GM21825 (cell line): ENCODE results near the gene PIGL.
A peak's percentile ranks its signal among the peaks of the same experiment; 100 is the strongest.
"Not testable (repeated sequence)": the region's sequence is repeated elsewhere in the genome, so short reads cannot be mapped to it uniquely, and the experiment has no call there.

Experiments used
- ATAC-seq: cut with Tn5 transposase; IDR thresholded peaks from one replicate; pipeline ENCODE4 v1.9.1; 2021; ENCODE audit warnings: mild to moderate bottlenecking, moderate library complexity; ENCODE audit not compliant: unreplicated experiment

PIGL gene

GRCh38 chr17:16273499-16273898 lies 56.5 kb downstream of the PIGL start:
- ATAC-seq = no peak

- no peak for ATAC-seq
Measured at GRCh38 chr17:16273929-16274339, 56.9 kb downstream of the PIGL start.

- ATAC-seq = no peak
Measured at GRCh38 chr17:16275024-16275423, 58.0 kb downstream of the PIGL start.

DNA sequence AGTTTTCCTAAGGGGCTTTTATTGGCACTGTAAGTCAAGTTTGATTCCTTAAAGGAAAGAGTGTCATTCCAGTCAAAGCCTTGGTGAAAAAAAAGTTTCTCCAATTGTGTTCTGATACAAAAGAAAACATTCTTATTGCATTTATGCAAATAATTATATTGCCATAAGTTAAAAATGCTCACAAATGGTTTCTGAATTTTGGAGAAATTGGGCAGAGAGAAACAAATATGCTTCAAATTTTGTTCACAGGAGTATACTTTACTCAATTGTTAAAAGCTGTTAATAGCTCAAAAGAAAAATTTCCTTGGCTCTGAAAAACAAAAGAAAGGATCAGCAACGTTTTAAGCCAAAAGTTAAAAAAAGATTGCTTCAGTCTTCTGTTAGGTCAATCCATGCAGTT lies 60.2 kb downstream of the PIGL start:
- no peak for ATAC-seq

GRCh38 chr17:16281351-16281750 lies 64.3 kb downstream of the PIGL start:
- ATAC-seq = no peak

GRCh38 chr17:16282522-16282921 lies 65.5 kb downstream of the PIGL start:
- ATAC-seq = no peak

DNA sequence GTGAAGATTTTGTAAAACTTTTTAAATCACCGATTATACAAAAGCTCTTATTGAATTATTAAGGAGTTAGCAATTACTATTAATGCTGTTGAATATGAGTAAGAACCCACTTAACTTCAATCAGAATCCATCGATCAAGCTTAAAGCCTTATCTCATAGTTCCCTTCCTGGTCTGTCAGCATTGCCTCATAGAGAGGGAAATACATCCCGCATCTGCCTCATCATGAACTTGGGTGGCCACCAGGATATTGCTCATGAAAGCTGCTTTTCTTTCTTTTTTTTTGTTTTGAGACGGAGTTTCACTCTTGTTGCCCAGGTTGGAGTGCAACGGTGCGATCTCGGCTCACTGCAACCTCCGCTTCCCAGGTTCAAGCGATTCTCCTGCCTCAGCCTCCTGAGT lies 66.7 kb downstream of the PIGL start:
- no peak for ATAC-seq

DNA sequence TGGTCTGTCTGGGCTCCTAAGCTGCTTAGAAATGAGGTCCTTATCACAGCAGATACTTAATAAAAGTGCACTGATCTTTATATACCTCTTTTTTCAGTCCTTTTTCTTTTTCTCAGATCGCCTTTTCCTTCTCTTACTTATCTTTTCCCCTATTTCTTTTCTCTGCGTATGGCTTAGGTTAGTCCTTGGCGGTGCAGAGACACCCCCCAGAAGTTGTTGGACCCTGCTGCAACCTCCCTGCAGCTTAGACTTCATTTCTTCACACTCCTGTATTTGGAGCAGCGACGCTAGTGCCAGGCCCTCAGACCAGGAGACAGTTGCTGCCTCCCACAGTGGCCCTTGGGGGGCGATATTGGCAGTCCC lies 68.6 kb downstream of the PIGL start:
- no peak for ATAC-seq

DNA sequence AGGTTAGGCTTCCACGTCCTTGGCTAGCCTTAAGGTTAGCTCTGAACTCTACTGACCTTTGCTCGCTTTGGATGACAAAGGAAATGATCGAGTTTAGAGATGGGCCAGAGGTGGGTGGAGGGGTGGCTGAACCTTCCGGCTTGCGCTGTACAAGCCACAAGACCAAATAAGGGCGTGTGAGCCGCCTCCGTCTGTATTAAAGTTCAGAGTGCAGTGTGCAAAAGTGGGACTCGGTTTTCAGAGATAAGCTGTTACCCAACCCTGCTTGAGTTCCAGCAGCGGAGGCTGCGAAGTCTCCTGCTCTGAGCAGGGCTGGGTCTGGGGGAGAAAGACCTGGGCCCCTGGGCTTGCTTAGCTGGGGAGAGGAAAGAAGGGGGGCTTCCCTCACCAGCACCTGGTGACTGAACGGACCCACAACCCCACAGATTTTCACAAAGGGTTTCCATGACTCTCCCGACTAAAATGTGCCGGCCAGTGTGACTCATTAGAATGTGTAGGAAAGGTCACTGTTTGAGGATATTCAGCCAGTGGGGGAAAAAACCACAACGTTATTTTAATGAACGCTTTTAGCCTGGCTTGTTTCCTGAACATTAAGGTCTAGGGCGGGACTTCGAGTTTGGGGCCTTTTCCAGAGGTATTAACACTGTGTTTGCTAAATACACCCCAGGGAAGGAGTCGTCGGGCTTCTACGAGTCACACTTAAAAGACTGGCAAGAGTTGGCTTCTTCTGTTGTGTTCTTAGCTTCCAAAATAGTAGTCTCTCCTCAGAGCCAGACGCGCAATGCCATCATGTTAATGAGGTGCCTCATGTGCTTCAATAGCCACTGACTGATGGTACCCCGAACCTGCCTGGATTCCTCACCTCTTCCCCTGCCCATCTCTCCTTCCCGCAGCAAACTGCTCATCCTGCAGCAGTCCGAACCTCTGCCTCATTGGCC lies 69.3 kb downstream of the PIGL start:
- ATAC-seq = peak; percentile 78

GRCh38 chr17:16286947-16287562 lies 70.0 kb downstream of the PIGL start:
- ATAC-seq = peak; percentile 50

GRCh38 chr17:16287563-16288027 lies 70.6 kb downstream of the PIGL start:
- ATAC-seq = peak; percentile 23

DNA sequence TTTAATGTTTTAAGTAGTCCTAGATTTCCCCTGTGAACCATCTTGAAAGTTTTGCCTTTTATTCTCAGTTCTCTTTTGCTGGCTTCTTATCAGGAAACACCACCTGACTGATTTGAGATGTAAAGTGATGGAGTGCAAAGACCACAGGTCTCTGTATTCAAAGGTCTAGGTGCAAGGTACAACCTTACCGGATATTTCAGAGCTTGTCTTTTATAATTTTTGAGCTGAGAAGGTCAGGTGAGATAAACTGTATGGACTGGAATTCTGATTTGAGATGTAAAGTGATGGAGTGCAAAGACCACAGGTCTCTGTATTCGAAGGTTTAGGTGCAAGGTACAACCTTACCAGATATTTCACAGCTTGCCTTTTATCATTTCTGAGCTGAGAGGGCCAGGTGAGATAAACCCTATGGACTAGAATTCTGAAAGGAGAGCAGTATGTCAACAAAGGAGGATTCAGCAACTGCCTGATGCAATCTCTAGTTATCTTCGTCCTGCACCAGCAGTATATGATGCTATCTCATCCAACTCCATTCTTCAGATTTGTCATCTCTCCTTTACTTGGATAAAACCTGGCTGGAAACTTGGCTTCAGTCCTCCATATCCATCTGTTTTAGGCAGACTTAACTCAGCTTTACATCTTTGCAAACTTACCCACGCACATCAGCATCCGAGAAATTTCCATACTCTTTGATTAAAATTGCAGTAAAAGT lies 72.0 kb downstream of the PIGL start:
- no peak for ATAC-seq

- ATAC-seq = no peak
Measured at GRCh38 chr17:16293931-16294330, 76.9 kb downstream of the PIGL start.

- ATAC-seq = no peak
Measured at GRCh38 chr17:16294560-16294959, 77.5 kb downstream of the PIGL start.

- not testable (repeated sequence) for ATAC-seq
Measured at GRCh38 chr17:16296072-16296471, 79.1 kb downstream of the PIGL start.

GRCh38 chr17:16297367-16298139 lies 80.5 kb downstream of the PIGL start:
- no peak for ATAC-seq

DNA sequence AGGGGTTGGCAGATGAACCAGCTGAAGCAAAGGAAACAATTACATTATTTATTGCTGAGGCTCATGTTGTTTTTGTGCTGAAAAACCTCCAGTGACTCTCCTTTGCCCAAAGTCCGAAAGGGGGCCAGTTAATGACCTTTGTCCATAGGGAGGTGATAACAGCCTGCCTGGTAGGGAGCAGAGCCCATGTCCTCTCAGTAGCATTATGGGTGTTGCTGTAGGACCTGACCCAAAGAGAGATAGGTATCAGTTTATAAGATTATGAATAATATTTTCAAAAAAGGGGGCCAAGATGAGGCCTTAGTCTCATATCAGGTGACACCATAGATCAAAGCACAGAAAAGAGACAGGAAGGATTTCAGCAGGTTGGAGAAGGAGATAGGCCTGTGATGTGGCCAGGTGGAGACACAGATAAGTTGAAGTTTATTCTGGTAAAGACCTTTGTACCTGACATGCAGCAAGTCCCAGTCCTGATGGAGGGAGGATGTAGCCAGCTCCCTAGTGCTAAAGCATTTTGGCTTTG lies 81.2 kb downstream of the PIGL start:
- no peak for ATAC-seq

GRCh38 chr17:16300554-16300953 lies 83.5 kb downstream of the PIGL start:
- no peak for ATAC-seq

GRCh38 chr17:16301963-16302855 lies 85.2 kb downstream of the PIGL start:
- ATAC-seq = no peak

- no peak for ATAC-seq
Measured at GRCh38 chr17:16302856-16303255, 85.8 kb downstream of the PIGL start.
